GM11168 (cell line): Measurements from ENCODE around the gene DNAI2.
"Not testable (repeated sequence)": the region's sequence is repeated elsewhere in the genome, so short reads cannot be mapped to it uniquely, and the experiment has no call there.

ENCODE experiments used
- in situ Hi-C: fragments of 300-500 bp; cut with MboI; formaldehyde crosslinking; loops from one replicate; pipeline ENCODE4 v1.12.0; 2022; ENCODE audit warnings: low sequenced_read_pairs; ENCODE audit not compliant: unreplicated experiment

DNAI2 gene

GRCh38 chr17:74243013-74243755 lies 30.9 kb upstream of the DNAI2 start:
- in situ Hi-C loops, result no loop called here

- in situ Hi-C loops, result no loop called here
Measured at GRCh38 chr17:74244128-74244527, 29.9 kb upstream of the DNAI2 start.

- in situ Hi-C loops, result no loop called here
Measured at GRCh38 chr17:74244548-74244947, 29.5 kb upstream of the DNAI2 start.

GRCh38 chr17:74245145-74245831 lies 28.7 kb upstream of the DNAI2 start:
- in situ Hi-C loops, result no loop called here

GRCh38 chr17:74245871-74246270 lies 28.2 kb upstream of the DNAI2 start:
- in situ Hi-C loops, result no loop called here

GRCh38 chr17:74249590-74250270 lies 24.3 kb upstream of the DNAI2 start:
- in situ Hi-C loops, result no loop called here

GRCh38 chr17:74250324-74250995 lies 23.6 kb upstream of the DNAI2 start:
- in situ Hi-C loops, result no loop called here

GRCh38 chr17:74251051-74251450 lies 23.0 kb upstream of the DNAI2 start:
- in situ Hi-C loops, result no loop called here

- in situ Hi-C loops, result no loop called here
Measured at GRCh38 chr17:74251569-74251968, 22.5 kb upstream of the DNAI2 start.

GRCh38 chr17:74252211-74252610 lies 21.8 kb upstream of the DNAI2 start:
- in situ Hi-C loops, result no loop called here

GRCh38 chr17:74253036-74253435 lies 21.0 kb upstream of the DNAI2 start:
- in situ Hi-C loops, result no loop called here

- in situ Hi-C loops, result no loop called here
Measured at GRCh38 chr17:74257311-74257710, 16.7 kb upstream of the DNAI2 start.

GRCh38 chr17:74259667-74260524 lies 14.1 kb upstream of the DNAI2 start:
- in situ Hi-C loops, result no loop called here

GRCh38 chr17:74260525-74260850 lies 13.5 kb upstream of the DNAI2 start:
- in situ Hi-C loops, result no loop called here

GRCh38 chr17:74262601-74263000 lies 11.4 kb upstream of the DNAI2 start:
- in situ Hi-C loops, result no loop called here

- in situ Hi-C loops, result not testable (repeated sequence)
Measured at GRCh38 chr17:74267054-74267453, 7.0 kb upstream of the DNAI2 start.

- in situ Hi-C loops, result no loop called here
Measured at GRCh38 chr17:74267579-74267978, 6.5 kb upstream of the DNAI2 start.

GRCh38 chr17:74267987-74268499 lies 6.0 kb upstream of the DNAI2 start:
- in situ Hi-C loops, result no loop called here

GRCh38 chr17:74268558-74268957 lies 5.5 kb upstream of the DNAI2 start:
- in situ Hi-C loops, result no loop called here

- in situ Hi-C loops, result no loop called here
Measured at GRCh38 chr17:74270333-74270732, 3.7 kb upstream of the DNAI2 start.
